Mesendoderm (in vitro differentiated cells): ENCODE results near the gene PATL1. TPM values are rescaled to one million over a fixed set of nuclear protein-coding genes. Genes with fewer than 3 reads are reported as not detected.

Experiments used
- DNase-seq: peaks from one replicate; pipeline ENCODE4 v3.0.0; 2013
- H2AK5ac ChIP-seq: 2 replicates; pipeline ENCODE4 v1.6.1; 2013; ENCODE audit warnings: low read length, inconsistent platforms
- H2BK120ac ChIP-seq: 2 replicates; pipeline ENCODE4 v1.6.1; 2013; ENCODE audit warnings: low read depth, mild to moderate bottlenecking, low read length, moderate library complexity, mixed read lengths
- H2BK15ac ChIP-seq: replicated peaks from 2 replicates; pipeline ENCODE4 v1.6.1; 2013; ENCODE audit warnings: low read depth, mild to moderate bottlenecking, moderate library complexity
- H2BK5ac ChIP-seq: 2 replicates; pipeline ENCODE4 v1.6.1; 2013; ENCODE audit warnings: low read length, inconsistent platforms
- H3K18ac ChIP-seq: 2 replicates; pipeline ENCODE4 v1.6.1; 2013; ENCODE audit warnings: mild to moderate bottlenecking, low read length, mixed read lengths
- H3K23ac ChIP-seq: one replicate; pipeline ENCODE4 v1.6.1; 2013; ENCODE audit warnings: low read length
- H3K27ac ChIP-seq: 2 replicates; pipeline ENCODE4 v1.5.1; 2013; ENCODE audit warnings: low read depth, mild to moderate bottlenecking, inconsistent platforms, low read length, moderate library complexity
- H3K27me3 ChIP-seq: 2 replicates; pipeline ENCODE4 v1.6.1; 2013; ENCODE audit warnings: low read length, control low read depth, mild to moderate bottlenecking, inconsistent platforms; ENCODE audit not compliant: insufficient read depth, poor library complexity
- H3K36me3 ChIP-seq: 2 replicates; pipeline ENCODE4 v1.6.1; 2013; ENCODE audit warnings: low read length, inconsistent platforms; ENCODE audit not compliant: control insufficient read depth, insufficient read depth
- H3K4ac ChIP-seq: one replicate; pipeline ENCODE4 v1.6.1; 2013; ENCODE audit warnings: low read depth, mild to moderate bottlenecking, low read length, moderate library complexity
- H3K4me1 ChIP-seq: 2 replicates; pipeline ENCODE4 v1.6.1; 2013; ENCODE audit warnings: low read depth, low read length, inconsistent platforms; ENCODE audit not compliant: control insufficient read depth
- H3K4me2 ChIP-seq: 2 replicates; pipeline ENCODE4 v1.6.1; 2013; ENCODE audit warnings: low read length
- H3K4me3 ChIP-seq: 2 replicates; pipeline ENCODE4 v1.5.1; 2013; ENCODE audit warnings: mild to moderate bottlenecking, low read length
- H3K56ac ChIP-seq: one replicate; pipeline ENCODE4 v1.6.1; 2013; ENCODE audit warnings: low read length
- H3K79me1 ChIP-seq: 2 replicates; pipeline ENCODE4 v1.6.1; 2013; ENCODE audit warnings: low read length, inconsistent platforms
- H3K79me2 ChIP-seq: 2 replicates; pipeline ENCODE4 v1.6.1; 2013; ENCODE audit warnings: mild to moderate bottlenecking, low read length; ENCODE audit not compliant: control insufficient read depth, insufficient read depth
- H3K9ac ChIP-seq: 2 replicates; pipeline ENCODE4 v1.6.1; 2013; ENCODE audit warnings: low read length, inconsistent platforms
- H4K5ac ChIP-seq: one replicate; pipeline ENCODE4 v1.6.1; 2013; ENCODE audit warnings: low read length
- H4K8ac ChIP-seq: one replicate; pipeline ENCODE4 v1.6.1; 2013; ENCODE audit warnings: low read depth, mild to moderate bottlenecking, control low read depth, low read length, moderate library complexity
- WGBS: extraction: QIAGEN DNeasy Blood & Tissue Kit; methylation state at CpG from one replicate; pipeline ENCODE4 v1.1.7; 2013; ENCODE audit warnings: low lambda C conversion rate, missing lambda C conversion rate; ENCODE audit not compliant: insufficient coverage; ENCODE audit errors: extremely low coverage; 5-methylcytosine and 5-hydroxymethylcytosine counted together
- small RNA-seq: library from polyadenylated mRNA; stranded (forward); fragments of <200 nt; extraction: miRNeasy Mini kit (QIAGEN cat#:217004); gene quantifications from one replicate; pipeline ENCODE3, GENCODE V24; 2013; ENCODE audit not compliant: insufficient read depth

PATL1 gene

GRCh38 chr11:59598961-59599360 lies 69.9 kb downstream of the PATL1 start:
- Histone ChIP-seq H2BK15ac (no peak overlapping the region), H3K56ac (no peak overlapping the region), H4K5ac (no peak overlapping the region), H3K27ac (no peak overlapping the region), H3K79me1 (peaks cover 4% of the 10 kb centered on the region), H3K9ac (no peak overlapping the region), H3K4me3 (no peak overlapping the region), H3K4me1 (no peaks in the 10 kb centered on the region), H3K27me3 (no peaks in the 10 kb centered on the region), H2BK120ac (no peak overlapping the region), H2BK5ac (no peak overlapping the region), H3K4me2 (no peak overlapping the region), H3K79me2 (no peaks in the 10 kb centered on the region), H3K4ac (no peak overlapping the region), H2AK5ac (no peak overlapping the region), H3K36me3 (peaks cover 26% of the 10 kb centered on the region), H3K18ac (no peak overlapping the region), H3K23ac (no peak overlapping the region), H4K8ac (no peak overlapping the region)
- WGBS, result no CpG with 5 or more reads among the region's 1 CpG
- no peak for DNase-seq

Small RNA genes lying within 50 kb of the gene (small RNA-seq; reads per million reads assigned to genes)
- gene MIR3162, result not detected
